OCI-LY3 (cell line): ENCODE results near the gene PM20D1.

Experiments
- EZH2phosphoT487 ChIP-seq: fragments of 200-600 bp; shearing (Covaris generic); IDR thresholded peaks from 2 replicates; pipeline ENCODE4 v1.6.1; 2018; ENCODE audit warnings: antibody characterized with exemption, mixed run types, low read depth
- TF ChIP-seq, protein P1 (sequence below): fragments of 200-600, 300-600 bp; sonication (generic); IDR thresholded peaks from 2 replicates; pipeline ENCODE4 v1.5.1; 2014; ENCODE audit warnings: antibody characterized with exemption, low read length, low read depth

DNA sequence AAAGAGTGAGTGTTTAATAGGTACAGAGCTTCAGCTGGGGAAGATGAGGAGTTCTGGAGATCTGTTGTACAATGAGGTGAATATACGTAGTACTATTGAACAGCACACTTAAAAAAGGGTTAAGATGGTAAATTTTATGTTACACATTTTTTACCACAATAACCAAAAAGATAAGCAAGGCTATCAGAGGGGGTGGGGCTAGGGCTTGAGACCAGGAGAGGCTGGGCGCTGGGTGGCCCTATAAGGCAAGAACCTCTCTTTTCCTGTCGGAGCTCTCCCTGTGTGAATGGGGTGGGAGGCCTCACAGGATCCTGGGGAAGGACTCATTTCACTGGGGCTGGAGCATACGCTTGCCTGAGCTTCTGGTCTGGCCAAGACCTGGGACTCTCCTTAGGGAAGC, 45.9 kb downstream of the PM20D1 start:
- TF ChIP-seq, protein P1, sequence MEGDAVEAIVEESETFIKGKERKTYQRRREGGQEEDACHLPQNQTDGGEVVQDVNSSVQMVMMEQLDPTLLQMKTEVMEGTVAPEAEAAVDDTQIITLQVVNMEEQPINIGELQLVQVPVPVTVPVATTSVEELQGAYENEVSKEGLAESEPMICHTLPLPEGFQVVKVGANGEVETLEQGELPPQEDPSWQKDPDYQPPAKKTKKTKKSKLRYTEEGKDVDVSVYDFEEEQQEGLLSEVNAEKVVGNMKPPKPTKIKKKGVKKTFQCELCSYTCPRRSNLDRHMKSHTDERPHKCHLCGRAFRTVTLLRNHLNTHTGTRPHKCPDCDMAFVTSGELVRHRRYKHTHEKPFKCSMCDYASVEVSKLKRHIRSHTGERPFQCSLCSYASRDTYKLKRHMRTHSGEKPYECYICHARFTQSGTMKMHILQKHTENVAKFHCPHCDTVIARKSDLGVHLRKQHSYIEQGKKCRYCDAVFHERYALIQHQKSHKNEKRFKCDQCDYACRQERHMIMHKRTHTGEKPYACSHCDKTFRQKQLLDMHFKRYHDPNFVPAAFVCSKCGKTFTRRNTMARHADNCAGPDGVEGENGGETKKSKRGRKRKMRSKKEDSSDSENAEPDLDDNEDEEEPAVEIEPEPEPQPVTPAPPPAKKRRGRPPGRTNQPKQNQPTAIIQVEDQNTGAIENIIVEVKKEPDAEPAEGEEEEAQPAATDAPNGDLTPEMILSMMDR = no peak
- TF ChIP-seq EZH2phosphoT487 = no peak
